MCF 10A (cell line): ENCODE data around the gene LRIT1. TPM values are rescaled to one million over a fixed set of nuclear protein-coding genes. Genes with fewer than 3 reads are reported as not detected.

Experiments
- BruUV-seq: library from RNA; stranded (reverse); fragments of 400-500 nt; replicated peaks from 2 replicates; lab custom pipeline; 2021; lab: Mats Ljungman, UMichigan
- CTCF ChIA-PET: fragments of 300-600 bp; sonication (Branson Sonifier 250); formaldehyde crosslinking; extraction: SDS; loops from one replicate; lab custom pipeline; 2021; ENCODE audit warnings: antibody characterized with exemption, inconsistent platforms; lab: Yijun Ruan, JAX
- POLR2A ChIA-PET: fragments of 300-600, 350-650 bp; sonication (Branson Sonifier 250); formaldehyde crosslinking; extraction: SDS; loops from one replicate; lab custom pipeline; 2020; ENCODE audit warnings: antibody characterized with exemption, inconsistent platforms; lab: Yijun Ruan, JAX
- DNase-seq: peaks from one replicate; pipeline ENCODE4 v3.0.0-alpha.2; 2018; ENCODE audit not compliant: unreplicated experiment
- H3K27ac Mint-ChIP-seq: one replicate; pipeline ENCODE4 v1.8.0; 2022; ENCODE audit warnings: mild to moderate bottlenecking, low read depth, mixed read lengths; ENCODE audit not compliant: unreplicated experiment
- H3K27me3 Mint-ChIP-seq: one replicate; pipeline ENCODE4 v1.8.0; 2022; ENCODE audit warnings: mixed read lengths; ENCODE audit not compliant: insufficient read depth, unreplicated experiment
- H3K36me3 Mint-ChIP-seq: one replicate; pipeline ENCODE4 v1.8.0; 2022; ENCODE audit warnings: mild to moderate bottlenecking, moderate library complexity, mixed read lengths; ENCODE audit not compliant: insufficient read depth, unreplicated experiment
- H3K4me1 Mint-ChIP-seq: one replicate; pipeline ENCODE4 v1.8.0; 2022; ENCODE audit warnings: mixed read lengths; ENCODE audit not compliant: insufficient read depth, unreplicated experiment
- H3K4me3 Mint-ChIP-seq: one replicate; pipeline ENCODE4 v1.8.0; 2022; ENCODE audit warnings: mild to moderate bottlenecking, moderate library complexity, mixed read lengths; ENCODE audit not compliant: unreplicated experiment
- H3K9me3 Mint-ChIP-seq: one replicate; pipeline ENCODE4 v1.8.0; 2022; ENCODE audit warnings: mixed read lengths; ENCODE audit not compliant: unreplicated experiment
- intact Hi-C: fragments of 100-400 bp; cut with micrococcal nuclease; formaldehyde crosslinking; loops from 2 replicates; pipeline ENCODE4 v1.14.1; 2022
- total RNA-seq: library from RNA; stranded (reverse); gene quantifications from 2 replicates; pipeline ENCODE4 v1.2.3, GENCODE V29; 2022
- TF ChIP-seq, protein P1 (sequence below): fragments of 200-600 bp; IDR thresholded peaks from one replicate; pipeline ENCODE4 v1.8.0; 2022; ENCODE audit warnings: antibody characterized with exemption, mild to moderate bottlenecking; ENCODE audit not compliant: unreplicated experiment

The LRIT1 gene
- total RNA-seq, 1 experiment from 2014 or later: not detected

DNA sequence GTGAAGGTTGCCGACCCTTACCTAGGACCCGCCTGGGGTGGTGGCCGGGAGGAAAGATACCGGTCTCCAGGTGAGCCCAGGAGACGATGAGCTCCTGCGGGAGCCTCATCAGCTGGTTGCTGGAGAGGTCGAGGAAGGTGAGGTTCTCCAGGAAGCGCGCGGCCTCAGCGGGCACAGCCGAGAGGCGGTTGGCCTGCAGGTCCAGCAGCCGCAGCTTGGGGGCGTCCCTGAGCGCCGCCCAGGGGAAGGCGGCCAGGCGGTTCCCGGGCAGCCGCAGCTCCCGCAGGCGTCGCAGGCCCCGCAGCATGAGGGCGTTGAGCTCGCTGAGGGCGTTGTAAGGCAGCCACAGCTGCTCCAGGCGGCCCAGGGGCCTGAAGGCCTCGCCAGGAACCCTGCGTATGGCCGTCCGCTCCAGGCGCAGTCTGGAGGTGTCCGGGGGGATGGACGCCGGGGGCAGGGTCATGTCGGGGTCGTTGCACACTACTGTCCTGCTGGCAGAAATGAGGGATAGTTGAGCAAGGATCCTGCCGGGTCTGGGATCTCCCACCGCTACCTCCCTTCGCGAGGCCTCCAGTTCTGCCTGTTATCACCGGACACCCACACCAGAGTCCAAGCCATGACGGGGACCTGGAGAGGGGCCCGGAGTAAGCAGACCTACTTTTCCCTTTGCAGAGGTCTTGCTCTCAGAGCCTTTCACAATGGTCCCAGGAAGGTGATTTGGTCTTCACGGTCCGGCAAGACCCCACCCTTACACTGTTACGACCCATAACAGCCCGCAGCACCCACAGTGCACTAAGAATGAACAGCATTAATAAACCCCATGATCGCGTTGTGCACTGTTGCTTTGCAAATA lies 3.9 kb downstream of the LRIT1 start:
- peaks cover 17% of the 10 kb centered on the region for H3K27me3 Mint-ChIP-seq
- intact Hi-C loops: no loop called here
- H3K4me1 Mint-ChIP-seq: no peaks in the 10 kb centered on the region
- H3K9me3 Mint-ChIP-seq: no peaks in the 10 kb centered on the region
- ChIA-PET POLR2A (no interaction called here), CTCF (interaction anchor here (0.7 to 0.9 kb wide), 3 partner anchors 23 to 193 kb away, joined by 3 to 4 read pairs (median 4); no protein-coding TSS in a partner anchor)
- no peak for DNase-seq
- BruUV-seq: no TSS peak
- H3K36me3 Mint-ChIP-seq: no peaks in the 10 kb centered on the region
- H3K27ac Mint-ChIP-seq: no peak overlapping the region
- TF ChIP-seq, protein P1, sequence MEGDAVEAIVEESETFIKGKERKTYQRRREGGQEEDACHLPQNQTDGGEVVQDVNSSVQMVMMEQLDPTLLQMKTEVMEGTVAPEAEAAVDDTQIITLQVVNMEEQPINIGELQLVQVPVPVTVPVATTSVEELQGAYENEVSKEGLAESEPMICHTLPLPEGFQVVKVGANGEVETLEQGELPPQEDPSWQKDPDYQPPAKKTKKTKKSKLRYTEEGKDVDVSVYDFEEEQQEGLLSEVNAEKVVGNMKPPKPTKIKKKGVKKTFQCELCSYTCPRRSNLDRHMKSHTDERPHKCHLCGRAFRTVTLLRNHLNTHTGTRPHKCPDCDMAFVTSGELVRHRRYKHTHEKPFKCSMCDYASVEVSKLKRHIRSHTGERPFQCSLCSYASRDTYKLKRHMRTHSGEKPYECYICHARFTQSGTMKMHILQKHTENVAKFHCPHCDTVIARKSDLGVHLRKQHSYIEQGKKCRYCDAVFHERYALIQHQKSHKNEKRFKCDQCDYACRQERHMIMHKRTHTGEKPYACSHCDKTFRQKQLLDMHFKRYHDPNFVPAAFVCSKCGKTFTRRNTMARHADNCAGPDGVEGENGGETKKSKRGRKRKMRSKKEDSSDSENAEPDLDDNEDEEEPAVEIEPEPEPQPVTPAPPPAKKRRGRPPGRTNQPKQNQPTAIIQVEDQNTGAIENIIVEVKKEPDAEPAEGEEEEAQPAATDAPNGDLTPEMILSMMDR: no peak
- no peak overlapping the region for H3K4me3 Mint-ChIP-seq

GRCh38 chr10:84236807-84237198 lies 4.5 kb downstream of the LRIT1 start:
- TF ChIP-seq, protein P1: no peak
- no peak for DNase-seq
- POLR2A ChIA-PET: interaction anchor here (0.6 kb wide), 1 partner anchor 73 kb away, joined by 3 read pairs; no protein-coding TSS in a partner anchor
- peaks cover 17% of the 10 kb centered on the region for H3K27me3 Mint-ChIP-seq
- intact Hi-C loops: no loop called here
- CTCF ChIA-PET: interaction anchor here (0.6 to 0.9 kb wide), 4 partner anchors 22 to 194 kb away, joined by 3 to 4 read pairs (median 4); no protein-coding TSS in a partner anchor
- BruUV-seq: no TSS peak
- H3K36me3 Mint-ChIP-seq: no peaks in the 10 kb centered on the region
- H3K9me3 Mint-ChIP-seq: no peaks in the 10 kb centered on the region
- H3K4me3 Mint-ChIP-seq: no peak overlapping the region
- H3K27ac Mint-ChIP-seq: no peak overlapping the region
- H3K4me1 Mint-ChIP-seq: no peaks in the 10 kb centered on the region

DNA sequence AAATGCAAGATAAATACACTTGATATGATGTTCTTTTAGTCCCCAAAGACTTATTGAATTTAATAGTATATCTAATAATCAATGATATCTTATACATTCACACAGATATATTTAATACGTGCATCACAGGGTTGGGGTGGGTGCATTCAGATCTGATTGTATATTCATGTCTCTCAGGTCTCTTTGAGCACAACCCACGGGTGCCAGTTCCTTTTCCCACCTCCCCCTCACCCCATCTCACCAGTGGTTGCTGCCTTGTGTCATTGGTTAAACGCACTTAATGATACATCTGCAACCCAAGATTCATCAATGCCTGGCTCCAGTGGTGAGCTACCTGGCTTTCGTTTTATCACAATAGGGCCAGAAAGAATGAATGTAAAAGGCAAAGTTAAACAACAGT lies 6.2 kb downstream of the LRIT1 start:
- DNase-seq: no peak
- BruUV-seq: no TSS peak
- no peak overlapping the region for H3K4me3 Mint-ChIP-seq
- no peaks in the 10 kb centered on the region for H3K36me3 Mint-ChIP-seq
- H3K4me1 Mint-ChIP-seq: peaks cover 4% of the 10 kb centered on the region
- ChIA-PET CTCF (interaction anchor here (0.7 kb wide), 1 partner anchor 370 kb away, joined by 3 read pairs; no protein-coding TSS in a partner anchor), POLR2A (no interaction called here)
- H3K27me3 Mint-ChIP-seq: peaks cover 13% of the 10 kb centered on the region
- intact Hi-C loops: no loop called here
- no peak overlapping the region for H3K27ac Mint-ChIP-seq
- H3K9me3 Mint-ChIP-seq: no peaks in the 10 kb centered on the region
- TF ChIP-seq, protein P1: no peak

GRCh38 chr10:84234479-84234878 lies 6.9 kb downstream of the LRIT1 start:
- no TSS peak for BruUV-seq

More at GRCh38 chr10:84234479-84234878, 6.9 kb downstream of the LRIT1 start:
- Mint-ChIP-seq H3K27ac (no peak overlapping the region), H3K27me3 (peaks cover 7% of the 10 kb centered on the region), H3K9me3 (no peaks in the 10 kb centered on the region), H3K4me1 (peaks cover 4% of the 10 kb centered on the region), H3K36me3 (no peaks in the 10 kb centered on the region), H3K4me3 (no peak overlapping the region)
- no peak for DNase-seq
- ChIA-PET CTCF (no interaction called here), POLR2A (no interaction called here)
- TF ChIP-seq, protein P1: no peak
- intact Hi-C loops: no loop called here
